Measurements from ENCODE around the gene GNLY.
A peak's percentile ranks its signal among the peaks of the same experiment; 100 is the strongest.
"Not testable (repeated sequence)": the region's sequence is repeated elsewhere in the genome, so short reads cannot be mapped to it uniquely, and the experiment has no call there.

The GNLY gene

GRCh38 chr2:85694052-85695025, at the start of gene GNLY:
Gene GNLY (plus strand): TSS chr2:85694358. CDS start chr2:85694419, 61 bp downstream.
- Mint-ChIP-seq H3K9me3 (no peaks in the 10 kb centered on the region), H3K4me3 (peak within 1 kb of the TSS; percentile 63), H3K27me3 (no peaks in the 10 kb centered on the region), H3K4me1 (no peaks in the 10 kb centered on the region), H3K27ac (no peak within 1 kb of the TSS), H3K36me3 (no peaks in the 10 kb centered on the region)

- no peaks in the 10 kb centered on the region for H3K9me3 Mint-ChIP-seq
- H3K36me3 Mint-ChIP-seq: peaks cover 20% of the 10 kb centered on the region
- no peaks in the 10 kb centered on the region for H3K27me3 Mint-ChIP-seq
- H3K4me3 Mint-ChIP-seq: no peak overlapping the region
- peaks cover 3% of the 10 kb centered on the region for H3K4me1 Mint-ChIP-seq
- H3K27ac Mint-ChIP-seq: no peak overlapping the region
Measured at GRCh38 chr2:85644909-85645308, 49.2 kb upstream of the GNLY start.

- Mint-ChIP-seq H3K36me3 (peaks cover 16% of the 10 kb centered on the region), H3K27ac (no peak overlapping the region), H3K27me3 (no peaks in the 10 kb centered on the region), H3K4me1 (peaks cover 3% of the 10 kb centered on the region), H3K9me3 (no peaks in the 10 kb centered on the region), H3K4me3 (no peak overlapping the region)
Measured at GRCh38 chr2:85646166-85646565, 48.0 kb upstream of the GNLY start.

GRCh38 chr2:85647823-85648526, 46.2 kb upstream of the GNLY start:
- no peaks in the 10 kb centered on the region for H3K27me3 Mint-ChIP-seq
- H3K4me3 Mint-ChIP-seq: no peak overlapping the region
- no peaks in the 10 kb centered on the region for H3K9me3 Mint-ChIP-seq
- H3K27ac Mint-ChIP-seq: peak overlapping the region; percentile 74
- peaks cover 14% of the 10 kb centered on the region for H3K36me3 Mint-ChIP-seq
- no peaks in the 10 kb centered on the region for H3K4me1 Mint-ChIP-seq

GRCh38 chr2:85648619-85649018, 45.5 kb upstream of the GNLY start:
- peaks cover 17% of the 10 kb centered on the region for H3K36me3 Mint-ChIP-seq
- H3K9me3 Mint-ChIP-seq: no peaks in the 10 kb centered on the region
- H3K4me1 Mint-ChIP-seq: no peaks in the 10 kb centered on the region
- no peaks in the 10 kb centered on the region for H3K27me3 Mint-ChIP-seq
- H3K27ac Mint-ChIP-seq: peak overlapping the region; percentile 14
- no peak overlapping the region for H3K4me3 Mint-ChIP-seq

GRCh38 chr2:85649201-85650190, 44.7 kb upstream of the GNLY start:
- H3K9me3 Mint-ChIP-seq: no peaks in the 10 kb centered on the region
- peaks cover 21% of the 10 kb centered on the region for H3K36me3 Mint-ChIP-seq
- no peaks in the 10 kb centered on the region for H3K27me3 Mint-ChIP-seq
- no peak overlapping the region for H3K27ac Mint-ChIP-seq
- H3K4me1 Mint-ChIP-seq: no peaks in the 10 kb centered on the region
- no peak overlapping the region for H3K4me3 Mint-ChIP-seq

- Mint-ChIP-seq H3K36me3 (peaks cover 21% of the 10 kb centered on the region), H3K27ac (no peak overlapping the region), H3K9me3 (no peaks in the 10 kb centered on the region), H3K4me3 (no peak overlapping the region), H3K4me1 (no peaks in the 10 kb centered on the region), H3K27me3 (no peaks in the 10 kb centered on the region)
Measured at GRCh38 chr2:85650456-85650855, 43.7 kb upstream of the GNLY start.

- peaks cover 21% of the 10 kb centered on the region for H3K36me3 Mint-ChIP-seq
- no peaks in the 10 kb centered on the region for H3K4me1 Mint-ChIP-seq
- H3K27ac Mint-ChIP-seq: peak overlapping the region; percentile 72
- H3K27me3 Mint-ChIP-seq: no peaks in the 10 kb centered on the region
- H3K9me3 Mint-ChIP-seq: no peaks in the 10 kb centered on the region
- H3K4me3 Mint-ChIP-seq: no peak overlapping the region
Measured at GRCh38 chr2:85651097-85651496, 43.1 kb upstream of the GNLY start.

GRCh38 chr2:85652056-85652455, 42.1 kb upstream of the GNLY start:
- Mint-ChIP-seq H3K9me3 (no peaks in the 10 kb centered on the region), H3K4me1 (no peaks in the 10 kb centered on the region), H3K4me3 (no peak overlapping the region), H3K27me3 (no peaks in the 10 kb centered on the region), H3K27ac (no peak overlapping the region), H3K36me3 (peaks cover 21% of the 10 kb centered on the region)

GRCh38 chr2:85653996-85654395, 40.2 kb upstream of the GNLY start:
- Mint-ChIP-seq H3K27me3 (no peaks in the 10 kb centered on the region), H3K4me3 (no peak overlapping the region), H3K4me1 (no peaks in the 10 kb centered on the region), H3K27ac (no peak overlapping the region), H3K36me3 (peaks cover 16% of the 10 kb centered on the region), H3K9me3 (no peaks in the 10 kb centered on the region)

GRCh38 chr2:85655961-85656417, 38.2 kb upstream of the GNLY start:
- Mint-ChIP-seq H3K4me3 (no peak overlapping the region), H3K27me3 (no peaks in the 10 kb centered on the region), H3K9me3 (no peaks in the 10 kb centered on the region), H3K4me1 (no peaks in the 10 kb centered on the region), H3K36me3 (peaks cover 12% of the 10 kb centered on the region), H3K27ac (no peak overlapping the region)

GRCh38 chr2:85656468-85656867, 37.7 kb upstream of the GNLY start:
- H3K27me3 Mint-ChIP-seq: no peaks in the 10 kb centered on the region
- H3K4me1 Mint-ChIP-seq: no peaks in the 10 kb centered on the region
- no peak overlapping the region for H3K4me3 Mint-ChIP-seq
- H3K27ac Mint-ChIP-seq: no peak overlapping the region
- H3K9me3 Mint-ChIP-seq: no peaks in the 10 kb centered on the region
- peaks cover 12% of the 10 kb centered on the region for H3K36me3 Mint-ChIP-seq

GRCh38 chr2:85657399-85657798, 36.8 kb upstream of the GNLY start:
- H3K36me3 Mint-ChIP-seq, H3K4me3 Mint-ChIP-seq, H3K27me3 Mint-ChIP-seq, H3K9me3 Mint-ChIP-seq, H3K4me1 Mint-ChIP-seq: not testable (repeated sequence)
- peak overlapping the region; percentile 20 for H3K27ac Mint-ChIP-seq

- Mint-ChIP-seq H3K27me3 (no peaks in the 10 kb centered on the region), H3K4me1 (no peaks in the 10 kb centered on the region), H3K27ac (peak overlapping the region; percentile 51), H3K36me3 (peaks cover 3% of the 10 kb centered on the region), H3K9me3 (no peaks in the 10 kb centered on the region), H3K4me3 (no peak overlapping the region)
Measured at GRCh38 chr2:85659324-85659981, 34.7 kb upstream of the GNLY start.

GRCh38 chr2:85660301-85660700, 33.9 kb upstream of the GNLY start:
- H3K4me3 Mint-ChIP-seq, H3K9me3 Mint-ChIP-seq, H3K27me3 Mint-ChIP-seq, H3K4me1 Mint-ChIP-seq, H3K27ac Mint-ChIP-seq, H3K36me3 Mint-ChIP-seq: not testable (repeated sequence)
